Panc1 (cell line): ENCODE results near the gene EMC9. TPM values are rescaled to one million over a fixed set of nuclear protein-coding genes. Genes with fewer than 3 reads are reported as not detected.
"Not testable (repeated sequence)": the region's sequence is repeated elsewhere in the genome, so short reads cannot be mapped to it uniquely, and the experiment has no call there.

Source experiments
- ATAC-seq: fragments of 200-7000 bp; cut with Tn5 transposase; 2 replicates; pipeline ENCODE4 v1.9.1; 2020; ENCODE audit warnings: mild to moderate bottlenecking, moderate library complexity
- BruUV-seq: library from RNA; stranded (reverse); fragments of 400-500 nt; replicated peaks from 2 replicates; lab custom pipeline; 2021; lab: Mats Ljungman, UMichigan
- CTCF ChIA-PET: fragments of 300-600 bp; sonication (Branson Sonifier 250); formaldehyde crosslinking; loops from one replicate; lab custom pipeline; 2022; ENCODE audit warnings: antibody characterized with exemption; lab: Charles Lee
- POLR2A ChIA-PET: fragments of 300-600 bp; sonication (Branson Sonifier 250); formaldehyde crosslinking; loops from one replicate; lab custom pipeline; 2022; ENCODE audit warnings: antibody characterized with exemption; lab: Charles Lee
- DNase-seq: peaks from one replicate; pipeline ENCODE4 v3.0.0-alpha.2; 2010; ENCODE audit warnings: low read depth, low spot score
- H3K27ac ChIP-seq: 2 replicates; pipeline ENCODE4 v1.5.1; 2011; ENCODE audit warnings: mild to moderate bottlenecking, low read length, inconsistent platforms
- H3K27me3 ChIP-seq: fragments of 200-500 bp; sonication (Bioruptor generic); 2 replicates; pipeline ENCODE4 v1.6.0; 2014; ENCODE audit warnings: low read length, inconsistent platforms; ENCODE audit not compliant: control insufficient read depth, insufficient read depth
- H3K36me3 ChIP-seq: fragments of 200-500 bp; sonication (Bioruptor generic); 2 replicates; pipeline ENCODE4 v1.5.1; 2014; ENCODE audit warnings: inconsistent platforms, mild to moderate bottlenecking, low read length, moderate library complexity; ENCODE audit not compliant: control insufficient read depth, insufficient read depth
- H3K4me1 ChIP-seq: 2 replicates; pipeline ENCODE4 v1.5.1; 2011; ENCODE audit warnings: inconsistent platforms, mild to moderate bottlenecking, low read length, moderate library complexity; ENCODE audit not compliant: control insufficient read depth, insufficient read depth
- H3K4me3 ChIP-seq, 2 experiments: 2 replicates each; pipeline ENCODE4 v1.5.1; 2011 to 2012; ENCODE audit warnings: low read depth in 2 of 2, low read length in 2 of 2, mild to moderate bottlenecking in 2 of 2, inconsistent platforms in 1 of 2, moderate library complexity in 1 of 2
- H3K9me3 ChIP-seq: fragments of 200-500 bp; sonication (Bioruptor generic); 2 replicates; pipeline ENCODE4 v1.5.1; 2014; ENCODE audit warnings: low read depth, mild to moderate bottlenecking, inconsistent platforms, low read length, moderate library complexity; ENCODE audit not compliant: control insufficient read depth, insufficient read depth
- POLR2AphosphoS5 ChIP-seq: IDR thresholded peaks from 2 replicates; pipeline ENCODE4 v1.6.1; 2012; ENCODE audit warnings: mild to moderate bottlenecking, low read depth, low read length, moderate library complexity
- SIN3A ChIP-seq: IDR thresholded peaks from 2 replicates; pipeline ENCODE4 v1.6.1; 2012; ENCODE audit warnings: low read depth, mild to moderate bottlenecking, low read length, moderate library complexity, borderline replicate concordance; ENCODE audit not compliant: insufficient read depth
- TCF7L2 ChIP-seq: IDR thresholded peaks from 2 replicates; pipeline ENCODE4 v1.6.1; 2011; ENCODE audit warnings: mild to moderate bottlenecking, low read depth, low read length, inconsistent platforms
- in situ Hi-C: cut with HindIII; loops from 2 replicates; pipeline ENCODE4 v1.10.0; 2016; ENCODE audit warnings: low sequenced_read_pairs, low pct_unique_long_range_greater_than_20kb
- intact Hi-C: fragments of 100-400 bp; cut with micrococcal nuclease; formaldehyde crosslinking; loops from one replicate; pipeline ENCODE4 v1.10.0; 2022; ENCODE audit not compliant: unreplicated experiment
- total RNA-seq: library from RNA; stranded (reverse); gene quantifications from one replicate; pipeline ENCODE4 v1.2.1, GENCODE V29; 2021; ENCODE audit not compliant: unreplicated experiment
- TF ChIP-seq, protein P1 (sequence below): fragments of 450-650 bp; IDR thresholded peaks from 2 replicates; pipeline ENCODE4 v1.5.1; 2017; ENCODE audit warnings: mild to moderate bottlenecking
- TF ChIP-seq, protein P2 (sequence below), 2 experiments: IDR thresholded peaks; 2 replicates each; pipeline ENCODE4 v1.6.1; 2011 to 2012; ENCODE audit warnings: low read depth in 2 of 2, control low read depth in 1 of 2, low read length in 1 of 2, mild to moderate bottlenecking in 1 of 2, moderate library complexity in 1 of 2; ENCODE audit not compliant: insufficient read depth in 1 of 2

EMC9 gene
- total RNA-seq, 1 experiment from 2014 or later: 42.5 TPM

DNA sequence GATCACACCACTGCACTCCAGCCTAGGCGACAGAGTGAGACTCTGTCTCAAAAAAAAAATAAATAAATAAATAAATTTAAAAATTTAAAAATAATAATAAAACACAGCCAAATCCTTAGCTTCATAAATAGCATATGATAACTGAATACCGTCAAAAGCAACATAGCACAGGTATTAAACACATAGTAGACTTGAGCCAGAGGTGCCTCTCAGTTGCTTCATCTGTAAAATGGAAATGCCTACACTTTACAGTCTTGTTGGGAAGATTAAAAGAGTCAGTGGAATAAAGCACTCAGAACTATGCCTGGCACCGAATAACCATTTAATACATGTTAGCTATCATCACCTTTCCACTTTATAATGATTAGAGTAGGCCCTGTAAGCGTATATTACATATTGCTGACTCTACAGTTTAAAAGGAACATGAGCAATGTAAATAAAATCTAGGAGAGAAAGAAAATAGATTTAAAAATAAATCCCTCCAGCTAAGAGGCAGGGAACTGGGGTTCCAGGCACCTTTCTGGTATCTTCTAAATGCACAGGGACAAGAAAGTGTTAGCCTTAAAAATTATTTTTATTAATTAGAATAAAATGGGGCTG, 34.6 kb downstream of the EMC9 start:
- DNase-seq (no peak), ATAC-seq (no peak)
- Histone ChIP-seq H3K4me1 (no peaks in the 10 kb centered on the region), H3K9me3 (no peaks in the 10 kb centered on the region), H3K36me3 (no peaks in the 10 kb centered on the region), H3K27ac (no peak overlapping the region), H3K4me3 (no peak overlapping the region), H3K27me3 (no peaks in the 10 kb centered on the region)
- TF ChIP-seq, protein P1, sequence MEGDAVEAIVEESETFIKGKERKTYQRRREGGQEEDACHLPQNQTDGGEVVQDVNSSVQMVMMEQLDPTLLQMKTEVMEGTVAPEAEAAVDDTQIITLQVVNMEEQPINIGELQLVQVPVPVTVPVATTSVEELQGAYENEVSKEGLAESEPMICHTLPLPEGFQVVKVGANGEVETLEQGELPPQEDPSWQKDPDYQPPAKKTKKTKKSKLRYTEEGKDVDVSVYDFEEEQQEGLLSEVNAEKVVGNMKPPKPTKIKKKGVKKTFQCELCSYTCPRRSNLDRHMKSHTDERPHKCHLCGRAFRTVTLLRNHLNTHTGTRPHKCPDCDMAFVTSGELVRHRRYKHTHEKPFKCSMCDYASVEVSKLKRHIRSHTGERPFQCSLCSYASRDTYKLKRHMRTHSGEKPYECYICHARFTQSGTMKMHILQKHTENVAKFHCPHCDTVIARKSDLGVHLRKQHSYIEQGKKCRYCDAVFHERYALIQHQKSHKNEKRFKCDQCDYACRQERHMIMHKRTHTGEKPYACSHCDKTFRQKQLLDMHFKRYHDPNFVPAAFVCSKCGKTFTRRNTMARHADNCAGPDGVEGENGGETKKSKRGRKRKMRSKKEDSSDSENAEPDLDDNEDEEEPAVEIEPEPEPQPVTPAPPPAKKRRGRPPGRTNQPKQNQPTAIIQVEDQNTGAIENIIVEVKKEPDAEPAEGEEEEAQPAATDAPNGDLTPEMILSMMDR: no peak
- TF ChIP-seq TCF7L2 (no peak), SIN3A (no peak), POLR2AphosphoS5 (no peak)
- TF ChIP-seq, protein P2, sequence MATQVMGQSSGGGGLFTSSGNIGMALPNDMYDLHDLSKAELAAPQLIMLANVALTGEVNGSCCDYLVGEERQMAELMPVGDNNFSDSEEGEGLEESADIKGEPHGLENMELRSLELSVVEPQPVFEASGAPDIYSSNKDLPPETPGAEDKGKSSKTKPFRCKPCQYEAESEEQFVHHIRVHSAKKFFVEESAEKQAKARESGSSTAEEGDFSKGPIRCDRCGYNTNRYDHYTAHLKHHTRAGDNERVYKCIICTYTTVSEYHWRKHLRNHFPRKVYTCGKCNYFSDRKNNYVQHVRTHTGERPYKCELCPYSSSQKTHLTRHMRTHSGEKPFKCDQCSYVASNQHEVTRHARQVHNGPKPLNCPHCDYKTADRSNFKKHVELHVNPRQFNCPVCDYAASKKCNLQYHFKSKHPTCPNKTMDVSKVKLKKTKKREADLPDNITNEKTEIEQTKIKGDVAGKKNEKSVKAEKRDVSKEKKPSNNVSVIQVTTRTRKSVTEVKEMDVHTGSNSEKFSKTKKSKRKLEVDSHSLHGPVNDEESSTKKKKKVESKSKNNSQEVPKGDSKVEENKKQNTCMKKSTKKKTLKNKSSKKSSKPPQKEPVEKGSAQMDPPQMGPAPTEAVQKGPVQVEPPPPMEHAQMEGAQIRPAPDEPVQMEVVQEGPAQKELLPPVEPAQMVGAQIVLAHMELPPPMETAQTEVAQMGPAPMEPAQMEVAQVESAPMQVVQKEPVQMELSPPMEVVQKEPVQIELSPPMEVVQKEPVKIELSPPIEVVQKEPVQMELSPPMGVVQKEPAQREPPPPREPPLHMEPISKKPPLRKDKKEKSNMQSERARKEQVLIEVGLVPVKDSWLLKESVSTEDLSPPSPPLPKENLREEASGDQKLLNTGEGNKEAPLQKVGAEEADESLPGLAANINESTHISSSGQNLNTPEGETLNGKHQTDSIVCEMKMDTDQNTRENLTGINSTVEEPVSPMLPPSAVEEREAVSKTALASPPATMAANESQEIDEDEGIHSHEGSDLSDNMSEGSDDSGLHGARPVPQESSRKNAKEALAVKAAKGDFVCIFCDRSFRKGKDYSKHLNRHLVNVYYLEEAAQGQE (IDR thresholded peaks at IDR 0.05; ENCODE audit: insufficient read depth in 1 of 2, low read depth in 2 of 2, low read length in 1 of 2): no peak
- no TSS peak for BruUV-seq
- ChIA-PET POLR2A (no interaction called here), CTCF (interaction anchor here (2.5 kb wide), 1 partner anchor 49 kb away, joined by 37 read pairs; no protein-coding TSS in a partner anchor)
- in situ Hi-C loops (no loop called here), intact Hi-C loops (no loop called here)

DNA sequence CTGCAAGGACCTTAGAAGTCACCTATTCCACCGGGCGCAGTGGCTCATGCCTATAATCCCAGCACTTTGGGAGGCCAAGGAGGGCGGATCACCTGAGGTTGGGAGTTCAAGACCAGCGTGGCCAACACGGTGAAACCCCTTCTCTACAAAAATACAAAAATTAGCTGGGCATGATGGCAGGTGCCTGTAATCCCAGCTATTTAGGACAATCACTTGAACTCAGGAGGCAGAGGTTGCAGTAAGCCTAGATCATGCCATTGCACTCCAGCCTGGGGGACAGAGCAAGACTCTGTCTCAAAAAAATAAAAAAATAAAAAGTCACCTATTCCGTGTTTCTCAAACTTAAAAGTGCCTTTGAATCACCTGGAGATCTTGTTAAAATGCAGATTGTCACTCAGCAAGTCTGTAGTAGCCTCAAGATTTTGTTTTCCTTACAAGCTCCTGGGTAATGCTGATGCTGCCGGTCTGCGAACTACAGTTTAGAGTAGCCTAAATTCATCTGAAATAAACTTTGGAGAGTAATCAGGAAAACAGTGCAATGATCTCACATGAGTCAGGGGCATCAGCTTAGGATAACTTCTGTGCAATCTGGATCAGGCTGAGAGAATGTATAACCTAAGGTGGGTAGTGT, 35.7 kb downstream of the EMC9 start:
- CTCF ChIA-PET, H3K27me3 ChIP-seq: not testable (repeated sequence)

DNA sequence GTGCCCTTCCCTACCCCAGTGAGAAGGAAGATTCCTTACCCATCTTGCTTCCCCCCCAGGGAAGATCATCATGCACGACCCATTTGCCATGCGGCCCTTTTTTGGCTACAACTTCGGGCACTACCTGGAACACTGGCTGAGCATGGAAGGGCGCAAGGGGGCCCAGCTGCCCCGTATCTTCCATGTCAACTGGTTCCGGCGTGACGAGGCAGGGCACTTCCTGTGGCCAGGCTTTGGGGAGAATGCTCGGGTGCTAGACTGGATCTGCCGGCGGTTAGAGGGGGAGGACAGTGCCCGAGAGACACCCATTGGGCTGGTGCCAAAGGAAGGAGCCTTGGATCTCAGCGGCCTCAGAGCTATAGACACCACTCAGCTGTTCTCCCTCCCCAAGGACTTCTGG, 37.9 kb downstream of the EMC9 start:
- H3K27me3 ChIP-seq: no peaks in the 10 kb centered on the region
- no peak for ATAC-seq
- no TSS peak for BruUV-seq
- in situ Hi-C loops (no loop called here), intact Hi-C loops (no loop called here)
- H3K9me3 ChIP-seq: no peaks in the 10 kb centered on the region
- no peaks in the 10 kb centered on the region for H3K36me3 ChIP-seq
- ChIA-PET CTCF (no interaction called here), POLR2A (no interaction called here)
- H3K4me1 ChIP-seq: no peaks in the 10 kb centered on the region
- H3K27ac ChIP-seq: no peak overlapping the region
- no peak for DNase-seq
- H3K4me3 ChIP-seq: no peak overlapping the region
- TF ChIP-seq, protein P1: no peak
- TF ChIP-seq TCF7L2: no peak
- no peak for TF ChIP-seq SIN3A
- TF ChIP-seq POLR2AphosphoS5: no peak
- TF ChIP-seq, protein P2 (IDR thresholded peaks at IDR 0.05; ENCODE audit: insufficient read depth in 1 of 2, low read depth in 2 of 2, low read length in 1 of 2): no peak

More for the DNA sequence above, 35.7 kb downstream of the EMC9 start:
- H3K27ac ChIP-seq, in situ Hi-C loops, intact Hi-C loops, H3K9me3 ChIP-seq, H3K36me3 ChIP-seq, ATAC-seq, DNase-seq, POLR2A ChIA-PET, BruUV-seq, H3K4me1 ChIP-seq, H3K4me3 ChIP-seq: not testable (repeated sequence)
